NCI-H526 (cell line): ENCODE results near the gene OR1I1.

ENCODE experiments used
- DNase-seq, 2 experiments: peaks; one replicate each; lab custom pipeline; 2025; lab: John Stamatoyannopoulos, UW

Gene OR1I1

GRCh38 chr19:15118248-15118647 lies 36.2 kb downstream of the OR1I1 start:
- DNase-seq: no peak

DNA sequence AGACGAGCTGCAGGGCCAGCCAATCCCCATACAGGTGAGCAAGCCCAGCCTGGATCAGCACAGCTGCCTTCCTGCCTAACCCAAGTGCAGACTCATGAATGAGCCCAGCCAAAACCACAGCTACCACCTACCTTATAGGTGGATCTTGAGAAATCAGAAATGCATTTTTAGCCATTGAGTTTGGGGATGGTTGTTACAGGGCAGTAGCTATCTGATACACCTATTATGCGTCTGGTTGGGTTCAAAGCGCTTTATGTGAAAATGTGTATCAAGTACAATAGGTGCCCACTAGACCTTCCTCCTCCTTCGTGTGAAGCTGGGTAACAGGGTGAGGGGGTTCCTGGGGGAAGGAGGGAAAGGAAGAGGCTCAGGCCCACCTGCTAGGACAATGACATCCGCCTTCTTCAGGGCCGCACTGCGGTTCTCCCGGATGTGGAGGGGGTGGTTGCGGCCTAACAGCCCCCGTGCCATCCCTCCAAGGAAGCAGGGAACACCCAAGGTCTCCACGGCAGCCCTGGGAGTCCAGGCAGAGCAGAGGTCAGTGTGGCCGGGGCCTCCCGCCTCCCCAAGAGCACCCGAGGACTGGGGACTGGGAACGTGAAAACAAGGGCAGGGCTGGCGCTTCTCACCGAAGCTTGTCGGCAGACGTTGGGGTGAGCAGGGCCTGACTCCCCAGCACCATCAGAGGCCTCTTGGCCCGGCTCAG lies 36.9 kb downstream of the OR1I1 start:
- DNase-seq: no peak

- no peak for DNase-seq
These were observed 38.4 kb downstream of the OR1I1 start for GRCh38 chr19:15120135-15121026.

- no peak for DNase-seq
These were observed 40.5 kb downstream of the OR1I1 start for GRCh38 chr19:15122331-15123030.

- DNase-seq: no peak
These were observed 41.2 kb downstream of the OR1I1 start for GRCh38 chr19:15123031-15123890.

GRCh38 chr19:15123900-15124299 lies 41.9 kb downstream of the OR1I1 start:
- no peak for DNase-seq

DNA sequence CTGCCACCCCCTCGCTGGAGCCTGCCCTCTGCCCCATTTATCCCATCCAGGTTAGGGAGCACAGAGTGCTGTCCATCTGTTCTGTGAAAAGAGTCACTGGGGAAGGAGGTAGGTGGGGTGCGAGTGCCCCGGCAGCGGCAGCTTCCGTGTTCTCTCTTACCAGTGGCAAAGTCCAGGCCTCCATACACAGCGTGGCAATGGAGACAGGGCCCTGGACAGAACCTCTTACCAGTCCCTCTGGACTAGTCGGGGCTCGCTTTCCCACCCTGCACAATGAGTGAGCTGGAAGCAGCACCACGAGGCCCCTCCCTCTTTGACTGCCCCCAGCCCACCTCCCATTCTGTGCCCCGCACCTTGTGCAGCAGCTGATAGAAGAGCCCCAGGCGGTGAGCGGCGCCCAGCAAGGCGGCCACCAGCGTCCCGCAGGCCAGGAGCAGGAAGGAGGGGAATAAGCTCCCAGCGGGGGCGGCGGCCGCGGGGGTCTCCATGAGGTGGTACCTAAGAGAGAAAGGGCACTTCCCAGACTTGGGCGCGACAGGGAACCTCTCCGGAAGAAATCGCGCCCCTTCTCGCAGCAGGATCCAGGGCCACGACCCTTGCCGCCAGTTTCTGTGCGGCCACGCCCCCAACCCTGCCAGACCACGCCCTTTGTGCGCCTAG lies 42.7 kb downstream of the OR1I1 start:
- DNase-seq: no peak

DNA sequence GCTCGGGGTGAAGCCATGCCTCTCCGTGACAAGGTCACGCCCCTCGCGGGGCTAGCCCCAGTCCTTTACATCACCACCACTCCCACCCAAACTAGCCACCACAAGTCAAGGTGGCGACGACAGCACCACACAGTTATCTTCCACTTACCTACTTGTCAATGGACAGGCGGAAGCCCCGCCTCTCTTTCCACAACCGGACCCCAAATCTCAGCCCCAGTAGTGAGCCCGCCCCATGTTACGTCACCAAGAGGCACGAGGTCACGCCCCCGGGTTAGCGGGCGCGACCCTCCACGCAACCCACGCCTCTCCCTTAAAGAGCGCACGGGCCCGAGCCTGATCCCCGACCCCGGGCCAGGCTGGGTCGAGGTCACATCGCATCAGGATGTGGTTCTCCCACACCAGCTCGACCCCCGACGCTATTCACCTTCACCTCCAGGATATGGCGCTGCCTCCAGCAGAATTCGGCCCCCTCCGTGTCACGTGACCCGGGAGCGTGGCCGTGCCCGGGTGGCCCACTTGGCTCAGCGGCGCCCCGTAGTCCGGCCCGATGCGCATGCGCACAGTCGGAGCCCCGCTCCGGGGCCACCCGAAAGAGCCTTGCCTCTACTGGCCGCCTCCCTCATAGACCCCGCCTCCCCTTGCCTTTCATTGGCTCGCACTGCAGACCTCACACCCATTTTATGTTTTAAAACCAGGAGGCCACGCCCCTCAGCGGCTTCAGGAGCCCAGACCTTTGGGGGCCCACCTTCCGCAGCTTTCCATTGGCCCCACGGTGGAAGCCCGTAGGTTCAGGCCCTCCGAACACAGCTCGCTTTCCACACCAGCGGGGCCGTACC lies 43.4 kb downstream of the OR1I1 start:
- DNase-seq: peak; percentile 92 to 97

DNA sequence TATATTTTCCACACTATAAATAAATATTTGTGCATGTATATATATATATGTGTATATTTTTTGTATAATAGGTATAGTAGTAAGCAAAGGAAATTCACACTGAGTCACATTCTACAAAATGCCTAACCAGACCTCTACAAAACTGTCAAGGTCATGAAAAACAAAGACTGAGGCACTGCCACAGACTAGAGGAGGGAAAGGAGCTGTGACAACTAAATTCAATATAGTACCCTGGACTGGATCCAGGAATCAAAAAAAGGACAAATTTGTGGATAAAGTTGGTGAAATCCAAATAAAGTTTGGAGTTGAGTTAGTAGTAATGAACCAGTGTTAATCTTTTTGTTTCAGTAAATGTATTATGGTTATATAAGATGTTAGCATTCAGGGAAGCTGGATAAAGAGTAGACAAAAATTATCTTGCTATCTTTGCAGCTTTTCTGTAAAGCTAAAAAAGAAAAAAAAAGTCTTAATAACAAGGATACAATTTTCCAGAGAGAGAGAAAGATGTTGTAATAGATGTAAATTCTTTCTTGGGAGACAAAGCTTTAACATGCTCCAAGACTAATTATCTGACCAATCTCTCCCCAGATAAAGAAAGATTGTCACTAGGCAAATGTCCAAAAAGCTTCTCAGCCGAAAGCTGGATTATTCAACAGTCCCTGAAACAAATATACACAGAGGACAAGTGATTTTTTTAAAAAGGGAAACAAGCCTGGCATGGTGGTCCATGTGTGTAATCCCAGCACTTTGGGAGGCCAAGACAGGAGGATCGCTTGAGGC lies 44.3 kb downstream of the OR1I1 start:
- no peak for DNase-seq

- DNase-seq: no peak
These were observed 46.3 kb downstream of the OR1I1 start for GRCh38 chr19:15128162-15128770.

DNA sequence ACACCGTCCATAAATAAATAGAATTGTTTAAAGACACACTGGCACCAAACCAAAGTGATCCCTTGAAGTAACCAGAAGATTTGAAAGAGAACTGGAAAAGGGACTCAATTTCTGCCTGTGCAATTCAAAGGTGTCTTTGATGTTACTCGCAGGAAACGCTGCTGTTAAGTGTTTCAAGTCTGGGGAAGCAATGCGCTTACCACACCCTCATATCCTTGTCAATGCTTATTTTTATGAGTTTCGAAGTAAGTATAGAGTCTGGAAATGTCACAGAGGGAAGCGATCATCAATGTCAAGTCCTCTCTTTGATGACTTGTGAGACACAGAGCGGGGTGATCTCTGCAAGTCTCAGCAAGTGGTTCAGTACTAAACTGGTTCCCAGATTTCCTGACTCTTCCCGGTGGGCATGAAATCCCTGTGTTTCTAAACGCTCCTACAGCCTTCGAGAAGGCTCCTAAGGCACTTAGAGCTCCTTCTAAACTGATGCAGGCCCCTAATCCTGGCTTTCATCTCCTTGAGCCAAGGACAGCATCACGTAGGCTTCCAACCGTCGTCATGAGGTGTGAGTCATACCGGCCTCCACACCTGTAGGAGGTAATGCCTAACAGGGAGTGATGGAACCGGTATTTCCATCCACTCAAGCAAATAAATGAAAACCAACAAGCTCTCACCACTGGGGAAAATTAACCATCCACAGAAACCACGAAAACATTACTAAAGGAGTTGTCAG lies 48.0 kb downstream of the OR1I1 start:
- no peak for DNase-seq

DNA sequence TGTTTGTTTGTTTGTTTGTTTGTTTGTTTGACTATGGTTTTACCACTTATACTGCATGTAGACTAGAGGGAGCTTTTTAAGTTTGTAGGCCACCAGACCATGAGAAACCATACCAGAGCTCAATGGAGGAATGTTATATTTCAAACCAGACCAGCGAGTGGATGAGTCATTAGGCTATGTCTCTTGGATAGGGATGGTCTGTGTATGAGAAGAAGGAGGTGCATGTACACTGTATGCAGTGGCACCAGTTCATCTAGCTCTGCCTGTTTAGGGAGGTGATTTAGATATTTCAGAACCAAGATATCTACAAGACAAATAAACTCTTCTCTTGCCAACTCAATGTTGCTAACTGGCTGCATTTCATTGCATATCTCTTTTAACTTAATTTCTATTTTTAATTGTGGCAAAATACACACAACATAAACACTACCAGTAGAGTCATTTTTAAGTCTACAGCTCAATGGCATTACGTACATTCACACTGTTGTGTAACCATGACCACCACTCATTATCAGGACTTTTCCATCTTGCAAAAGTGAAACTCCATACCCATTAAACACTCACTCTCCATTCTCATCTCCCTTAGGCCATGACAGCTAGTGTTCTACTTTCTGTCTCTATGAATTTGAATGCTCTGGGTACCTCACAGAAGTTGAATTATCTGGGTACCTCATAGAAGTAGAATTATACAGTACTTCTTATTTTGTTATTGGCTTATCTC lies 54.4 kb downstream of the OR1I1 start:
- DNase-seq: no peak

DNA sequence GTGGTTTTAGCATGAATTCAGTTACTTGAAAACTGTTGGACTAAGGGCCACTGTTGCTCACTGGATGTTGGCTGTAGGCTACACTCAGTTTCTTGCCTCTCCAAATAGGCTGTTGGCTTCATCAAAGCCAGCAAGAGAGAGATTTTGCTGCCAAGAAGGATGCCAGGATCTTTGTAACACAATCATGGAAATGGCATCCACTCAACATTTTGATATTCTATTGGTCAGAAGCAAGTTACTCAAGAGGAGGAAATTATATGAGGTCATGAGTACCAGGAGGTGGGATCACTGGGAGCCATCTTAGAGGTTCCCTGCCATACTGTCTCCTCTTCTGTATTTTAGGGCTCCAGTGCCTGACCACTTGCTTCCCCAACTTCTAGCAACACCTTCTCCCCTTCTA lies 55.8 kb downstream of the OR1I1 start:
- no peak for DNase-seq

DNA sequence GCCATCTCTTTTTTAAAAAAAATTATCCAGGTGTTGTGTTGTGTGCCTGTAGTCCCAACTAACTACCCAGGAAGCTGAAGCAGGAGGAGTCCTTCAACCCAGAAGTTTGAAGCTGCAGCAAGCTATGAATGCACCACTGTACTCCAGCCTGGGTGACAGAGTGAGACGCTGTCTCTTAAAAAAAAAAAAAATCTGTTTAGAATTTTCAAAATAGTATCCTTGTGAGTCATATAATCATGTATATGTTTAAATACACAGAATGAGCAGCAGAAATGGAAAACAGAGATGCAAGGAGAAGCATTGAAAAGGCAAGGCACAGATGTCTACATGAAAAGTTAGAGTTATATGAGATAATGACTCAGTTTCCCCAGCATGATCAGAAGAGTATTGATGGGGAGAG lies 56.4 kb downstream of the OR1I1 start:
- DNase-seq: no peak

- DNase-seq: no peak
These were observed 59.1 kb downstream of the OR1I1 start for GRCh38 chr19:15141143-15141542.

GRCh38 chr19:15142313-15142712 lies 60.3 kb downstream of the OR1I1 start:
- DNase-seq: no peak
